Activated CD4-positive, alpha-beta T cell treated with anti-CD3 and anti-CD28 coated beads for 36 hours (primary cell): ENCODE data around the gene OR4D5. TPM values are rescaled to one million over a fixed set of nuclear protein-coding genes. Genes with fewer than 3 reads are reported as not detected.

Experiments
- ATAC-seq: fragments of 200-7000 bp; cut with Tn5 transposase; one replicate; pipeline ENCODE4 v1.10.0; 2021; ENCODE audit warnings: mild to moderate bottlenecking, moderate library complexity
- CTCF ChIA-PET: fragments of 350-600 bp; sonication (Branson Sonifier 250); formaldehyde crosslinking; loops from one replicate; lab custom pipeline; 2021; ENCODE audit warnings: antibody characterized with exemption; lab: Charles Lee
- POLR2A ChIA-PET: fragments of 350-600 bp; sonication (Branson Sonifier 250); formaldehyde crosslinking; loops from one replicate; lab custom pipeline; 2021; ENCODE audit warnings: antibody characterized with exemption, inconsistent platforms; lab: Charles Lee
- DNase-seq: peaks from one replicate; pipeline ENCODE4 v3.0.0-alpha.2; 2020
- H3K27ac Mint-ChIP-seq: one replicate; pipeline ENCODE4 v1.8.0; 2021; ENCODE audit warnings: mixed read lengths
- H3K27me3 Mint-ChIP-seq: one replicate; pipeline ENCODE4 v1.8.0; 2021; ENCODE audit warnings: mixed read lengths
- H3K36me3 Mint-ChIP-seq: one replicate; pipeline ENCODE4 v1.8.0; 2021; ENCODE audit warnings: low read depth, mixed read lengths
- H3K4me1 Mint-ChIP-seq: one replicate; pipeline ENCODE4 v1.8.0; 2021; ENCODE audit warnings: mixed read lengths
- H3K4me3 Mint-ChIP-seq: one replicate; pipeline ENCODE4 v1.8.0; 2021; ENCODE audit warnings: mild to moderate bottlenecking, moderate library complexity, mixed read lengths
- H3K9me3 Mint-ChIP-seq: one replicate; pipeline ENCODE4 v1.8.0; 2021; ENCODE audit warnings: low read depth, mixed read lengths
- intact Hi-C, 2 experiments: fragments of 100-400 bp; cut with DNase I in 1 of 2; cut with micrococcal nuclease in 1 of 2; formaldehyde crosslinking; loops; one replicate each; pipeline versions ENCODE4 v1.14.2 to v1.15.1; 2022 to 2024; cut with DNase I, micrococcal nuclease
- total RNA-seq, 2 experiments: library from RNA; stranded (reverse); gene quantifications; one replicate each; pipeline ENCODE4 v1.2.3, GENCODE V29; 2021

The OR4D5 gene
- not detected for total RNA-seq

DNA sequence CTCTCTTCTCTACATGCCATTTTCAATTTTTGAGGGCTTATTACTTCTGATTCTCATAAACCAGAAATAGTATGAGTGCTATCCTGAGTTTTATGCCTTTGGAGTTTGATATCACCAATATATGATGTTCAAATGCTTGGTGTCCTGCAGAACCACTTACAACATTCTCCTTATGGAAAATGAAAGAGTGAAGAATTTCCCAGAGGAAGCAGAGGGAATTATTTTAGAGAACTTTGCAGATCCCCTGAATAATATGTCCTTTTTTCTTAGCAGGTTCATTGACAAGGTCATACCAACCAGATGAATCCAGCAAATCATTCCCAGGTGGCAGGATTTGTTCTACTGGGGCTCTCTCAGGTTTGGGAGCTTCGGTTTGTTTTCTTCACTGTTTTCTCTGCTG lies at the start of gene OR4D5:
TSS of gene OR4D5 (plus strand) at position 301 of the 400 bp plus-strand sequence. CDS start at position 301, 0 bp downstream.
- ChIA-PET CTCF (no interaction called here), POLR2A (no interaction called here)
- no peaks in the 10 kb centered on the region for H3K9me3 Mint-ChIP-seq
- DNase-seq (no peak), ATAC-seq (no peak)
- H3K36me3 Mint-ChIP-seq: no peaks in the 10 kb centered on the region
- H3K4me1 Mint-ChIP-seq: no peaks in the 10 kb centered on the region
- no peaks in the 10 kb centered on the region for H3K27me3 Mint-ChIP-seq
- intact Hi-C loops: no loop called here
- H3K27ac Mint-ChIP-seq: no peak within 1 kb of the TSS
- H3K4me3 Mint-ChIP-seq: no peak within 1 kb of the TSS

- intact Hi-C loops: no loop called here
- ChIA-PET POLR2A (no interaction called here), CTCF (no interaction called here)
- DNase-seq: no peak
- ATAC-seq: no peak
- Mint-ChIP-seq H3K9me3 (no peaks in the 10 kb centered on the region), H3K27ac (no peak overlapping the region), H3K36me3 (no peaks in the 10 kb centered on the region), H3K4me1 (no peaks in the 10 kb centered on the region), H3K27me3 (peaks cover 3% of the 10 kb centered on the region), H3K4me3 (no peak overlapping the region)
Observed at GRCh38 chr11:123892031-123892430, 47.4 kb upstream of the OR4D5 start.

DNA sequence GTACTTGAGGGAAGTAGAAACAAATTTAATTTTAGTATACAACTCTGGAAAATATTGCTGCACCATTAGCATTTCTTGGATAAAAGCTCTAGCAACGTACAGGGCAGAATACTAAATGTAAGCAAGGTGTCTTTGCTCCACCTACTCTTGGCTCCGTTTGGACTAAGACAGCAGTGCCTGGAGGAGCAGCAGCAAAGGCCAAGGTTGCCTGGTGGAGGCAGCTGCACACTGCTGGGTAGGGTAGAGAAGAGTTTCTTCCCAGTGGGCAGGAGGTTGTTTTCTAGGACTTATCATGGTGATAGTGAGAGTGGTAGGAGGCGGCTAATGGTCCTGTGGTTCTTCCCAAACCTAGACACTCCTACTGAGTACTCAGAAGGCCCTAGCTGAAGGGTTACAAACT lies 39.6 kb upstream of the OR4D5 start:
- H3K27me3 Mint-ChIP-seq: peaks cover 2% of the 10 kb centered on the region
- no peaks in the 10 kb centered on the region for H3K9me3 Mint-ChIP-seq
- ChIA-PET CTCF (no interaction called here), POLR2A (no interaction called here)
- no peaks in the 10 kb centered on the region for H3K36me3 Mint-ChIP-seq
- H3K4me3 Mint-ChIP-seq: no peak overlapping the region
- ATAC-seq (no peak), DNase-seq (no peak)
- intact Hi-C loops: no loop called here
- no peaks in the 10 kb centered on the region for H3K4me1 Mint-ChIP-seq
- H3K27ac Mint-ChIP-seq: no peak overlapping the region

DNA sequence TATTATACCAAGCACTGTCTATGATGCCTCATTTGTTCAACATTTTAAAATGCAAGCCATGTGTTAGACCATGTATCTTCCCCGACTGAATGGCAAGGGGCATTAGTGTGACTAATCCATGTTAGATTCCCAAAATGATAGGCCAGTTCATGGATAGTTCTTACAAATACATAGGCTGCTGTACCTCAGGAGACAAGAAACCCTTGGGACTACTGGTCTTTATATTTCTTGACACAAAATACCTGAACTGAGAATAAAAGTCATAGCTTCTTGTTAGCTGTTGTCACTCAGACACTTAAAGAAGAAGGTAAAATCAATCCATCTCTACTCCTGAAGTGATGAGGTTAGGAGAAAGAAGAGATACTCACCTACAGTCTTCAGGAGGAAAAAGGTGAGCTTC lies 37.5 kb upstream of the OR4D5 start, which contains the start of gene OR8D4:
TSS of gene OR8D4 (plus strand) at position 301 of the 400 bp plus-strand sequence. CDS start 4,265 bp downstream, outside the sequence.
- H3K4me1 Mint-ChIP-seq: no peaks in the 10 kb centered on the region
- no peaks in the 10 kb centered on the region for H3K36me3 Mint-ChIP-seq
- POLR2A ChIA-PET: no interaction called here
- no peak for DNase-seq
- ATAC-seq: no peak
- H3K27me3 Mint-ChIP-seq: peaks cover 4% of the 10 kb centered on the region
- intact Hi-C loops: no loop called here
- no peak within 1 kb of the TSS for H3K4me3 Mint-ChIP-seq
- H3K9me3 Mint-ChIP-seq: no peaks in the 10 kb centered on the region
- CTCF ChIA-PET: no interaction called here
- no peak within 1 kb of the TSS for H3K27ac Mint-ChIP-seq

- CTCF ChIA-PET: no interaction called here
Observed at GRCh38 chr11:123903932-123904331, 35.5 kb upstream of the OR4D5 start.

DNA sequence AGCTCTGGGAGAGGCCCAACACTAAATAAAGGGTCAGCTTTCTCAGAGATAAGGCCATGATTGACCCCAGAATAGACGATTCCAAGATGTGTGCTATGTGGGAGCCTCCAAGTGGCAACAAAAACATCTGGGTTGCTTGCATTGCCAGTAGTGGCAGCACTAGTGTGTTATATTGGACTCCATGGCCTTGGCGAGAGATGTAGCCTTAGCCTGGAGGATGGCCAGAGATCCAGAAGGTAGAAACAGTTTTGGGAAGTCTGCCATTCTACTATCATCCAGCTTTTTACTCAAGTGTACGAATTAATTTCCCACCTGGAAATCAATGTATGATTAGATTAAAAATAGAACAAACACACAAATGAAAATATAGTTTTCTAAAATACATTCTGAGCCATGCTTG lies 34.5 kb upstream of the OR4D5 start:
- intact Hi-C loops: no loop called here
- no peak overlapping the region for H3K27ac Mint-ChIP-seq
- H3K4me1 Mint-ChIP-seq: no peaks in the 10 kb centered on the region
- DNase-seq: no peak
- no peaks in the 10 kb centered on the region for H3K9me3 Mint-ChIP-seq
- no peak for ATAC-seq
- POLR2A ChIA-PET: no interaction called here
- CTCF ChIA-PET: no interaction called here
- H3K4me3 Mint-ChIP-seq: no peak overlapping the region
- peaks cover 6% of the 10 kb centered on the region for H3K27me3 Mint-ChIP-seq
- H3K36me3 Mint-ChIP-seq: no peaks in the 10 kb centered on the region

More at GRCh38 chr11:123903932-123904331, 35.5 kb upstream of the OR4D5 start:
- intact Hi-C loops: no loop called here
- Mint-ChIP-seq H3K4me3 (no peak overlapping the region), H3K9me3 (no peaks in the 10 kb centered on the region), H3K27ac (no peak overlapping the region), H3K27me3 (peaks cover 8% of the 10 kb centered on the region), H3K36me3 (no peaks in the 10 kb centered on the region), H3K4me1 (no peaks in the 10 kb centered on the region)
- POLR2A ChIA-PET: no interaction called here
- ATAC-seq: no peak
- no peak for DNase-seq

DNA sequence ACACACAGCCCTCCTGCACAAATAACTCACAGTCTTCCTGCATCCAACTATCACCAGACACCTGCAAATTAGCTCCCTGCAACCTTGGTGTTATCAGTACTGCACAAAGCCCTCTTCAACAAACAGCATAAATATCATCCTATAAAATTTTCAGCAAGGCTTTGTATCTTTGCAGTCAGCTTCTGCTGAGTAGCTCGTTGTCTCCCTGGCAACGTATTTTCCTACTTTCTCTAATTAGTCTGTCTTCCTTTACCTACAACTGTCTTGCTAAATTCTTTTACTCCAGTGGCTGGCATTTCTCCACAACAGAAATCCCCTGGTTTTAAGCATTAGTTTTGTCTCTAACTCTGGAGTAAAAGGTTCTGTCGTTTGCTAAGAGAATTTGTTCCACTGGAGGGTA lies 33.6 kb upstream of the OR4D5 start:
- Mint-ChIP-seq H3K36me3 (no peaks in the 10 kb centered on the region), H3K4me1 (no peaks in the 10 kb centered on the region), H3K27me3 (peaks cover 6% of the 10 kb centered on the region), H3K4me3 (no peak overlapping the region), H3K27ac (no peak overlapping the region), H3K9me3 (no peaks in the 10 kb centered on the region)
- intact Hi-C loops: no loop called here
- no peak for DNase-seq
- ATAC-seq: no peak
- ChIA-PET CTCF (no interaction called here), POLR2A (no interaction called here)

GRCh38 chr11:123920943-123921342 lies 18.5 kb upstream of the OR4D5 start:
- Mint-ChIP-seq H3K4me1 (no peaks in the 10 kb centered on the region), H3K27me3 (no peaks in the 10 kb centered on the region), H3K9me3 (no peaks in the 10 kb centered on the region), H3K36me3 (no peaks in the 10 kb centered on the region), H3K27ac (no peak overlapping the region), H3K4me3 (no peak overlapping the region)
- no peak for ATAC-seq
- POLR2A ChIA-PET: no interaction called here
- intact Hi-C loops: no loop called here
- CTCF ChIA-PET: interaction anchor here (0.7 to 1.1 kb wide), 2 partner anchors 8 to 25 kb away, joined by 3 read pairs; no protein-coding TSS in a partner anchor
- no peak for DNase-seq

GRCh38 chr11:123924027-123924426 lies 15.4 kb upstream of the OR4D5 start:
- Mint-ChIP-seq H3K9me3 (no peaks in the 10 kb centered on the region), H3K27ac (no peak overlapping the region)
- intact Hi-C loops: no loop called here

GRCh38 chr11:123942413-123942812 lies 3.0 kb downstream of the OR4D5 start:
- ChIA-PET CTCF (no interaction called here), POLR2A (no interaction called here)
- ATAC-seq: no peak
- no peaks in the 10 kb centered on the region for H3K9me3 Mint-ChIP-seq
- peaks cover 4% of the 10 kb centered on the region for H3K27me3 Mint-ChIP-seq
- H3K36me3 Mint-ChIP-seq: no peaks in the 10 kb centered on the region
- DNase-seq: no peak
- intact Hi-C loops: no loop called here
- H3K27ac Mint-ChIP-seq: no peak overlapping the region
- no peak overlapping the region for H3K4me3 Mint-ChIP-seq
- H3K4me1 Mint-ChIP-seq: no peaks in the 10 kb centered on the region

More at GRCh38 chr11:123924027-123924426, 15.4 kb upstream of the OR4D5 start:
- ChIA-PET POLR2A (no interaction called here), CTCF (no interaction called here)
- no peaks in the 10 kb centered on the region for H3K27me3 Mint-ChIP-seq
- ATAC-seq (no peak), DNase-seq (no peak)
- no peaks in the 10 kb centered on the region for H3K36me3 Mint-ChIP-seq
- H3K4me3 Mint-ChIP-seq: no peak overlapping the region
- H3K4me1 Mint-ChIP-seq: no peaks in the 10 kb centered on the region

DNA sequence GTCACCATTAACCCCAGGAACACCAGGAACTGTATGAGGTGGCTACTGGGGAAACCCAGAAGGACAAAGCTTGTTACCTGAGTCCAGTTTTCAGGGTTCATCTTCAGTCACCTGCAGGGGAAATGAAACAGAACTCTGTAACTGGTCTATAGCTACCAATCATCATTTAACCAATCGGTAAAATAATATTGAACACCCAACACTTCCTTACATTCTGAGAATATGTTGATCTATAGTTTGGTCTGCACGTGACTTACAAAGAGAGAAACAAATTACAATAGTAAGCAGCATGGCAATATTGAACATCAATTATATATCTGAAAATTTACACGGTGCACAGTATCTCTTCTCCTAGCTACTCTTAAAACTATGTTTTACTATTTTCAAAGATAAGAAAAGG lies 4.3 kb downstream of the OR4D5 start, which contains the start of gene OR6T1:
TSS of gene OR6T1 (minus strand) at position 101 of the 400 bp plus-strand sequence. CDS start at position 101, 0 bp downstream.
- no peaks in the 10 kb centered on the region for H3K9me3 Mint-ChIP-seq
- no peak within 1 kb of the TSS for H3K27ac Mint-ChIP-seq
- peaks cover 4% of the 10 kb centered on the region for H3K27me3 Mint-ChIP-seq
- no peaks in the 10 kb centered on the region for H3K36me3 Mint-ChIP-seq
- intact Hi-C loops: no loop called here
- DNase-seq: no peak
- no peaks in the 10 kb centered on the region for H3K4me1 Mint-ChIP-seq
- ATAC-seq: no peak
- POLR2A ChIA-PET: no interaction called here
- CTCF ChIA-PET: no interaction called here
- H3K4me3 Mint-ChIP-seq: no peak within 1 kb of the TSS

DNA sequence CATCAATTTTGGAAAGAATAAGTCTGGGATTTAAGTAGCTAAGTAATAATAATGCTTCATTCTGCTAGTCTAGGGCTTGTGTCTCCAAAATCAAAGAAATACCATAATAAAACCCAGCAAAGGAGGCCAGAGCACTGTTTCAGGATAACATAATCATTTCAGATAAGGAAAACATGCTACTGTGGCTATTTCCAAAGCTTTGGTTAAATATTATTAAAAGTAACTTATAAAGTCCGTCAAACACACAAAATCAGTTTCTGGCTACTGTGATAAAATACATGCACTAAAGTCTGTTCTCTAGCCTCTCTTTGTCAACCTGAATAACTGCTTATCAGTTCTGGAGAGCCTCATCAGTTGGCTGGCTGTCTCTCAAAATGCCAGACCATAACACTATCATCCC lies 5.7 kb downstream of the OR4D5 start:
- POLR2A ChIA-PET: no interaction called here
- no peaks in the 10 kb centered on the region for H3K4me1 Mint-ChIP-seq
- peaks cover 4% of the 10 kb centered on the region for H3K27me3 Mint-ChIP-seq
- intact Hi-C loops: no loop called here
- H3K27ac Mint-ChIP-seq: no peak overlapping the region
- CTCF ChIA-PET: no interaction called here
- DNase-seq (no peak), ATAC-seq (no peak)
- H3K4me3 Mint-ChIP-seq: no peak overlapping the region
- no peaks in the 10 kb centered on the region for H3K9me3 Mint-ChIP-seq
- H3K36me3 Mint-ChIP-seq: no peaks in the 10 kb centered on the region
